DMS153 treated with DMSO at 0.1 percent for 48 hours (cell line): Measurements from ENCODE around the gene CHCHD1.
"Not testable (repeated sequence)": the region's sequence is repeated elsewhere in the genome, so short reads cannot be mapped to it uniquely, and the experiment has no call there.

Experiments used
- DNase-seq: peaks from one replicate; lab custom pipeline; 2025; ENCODE audit not compliant: unreplicated experiment; lab: John Stamatoyannopoulos, UW

Gene CHCHD1

DNA sequence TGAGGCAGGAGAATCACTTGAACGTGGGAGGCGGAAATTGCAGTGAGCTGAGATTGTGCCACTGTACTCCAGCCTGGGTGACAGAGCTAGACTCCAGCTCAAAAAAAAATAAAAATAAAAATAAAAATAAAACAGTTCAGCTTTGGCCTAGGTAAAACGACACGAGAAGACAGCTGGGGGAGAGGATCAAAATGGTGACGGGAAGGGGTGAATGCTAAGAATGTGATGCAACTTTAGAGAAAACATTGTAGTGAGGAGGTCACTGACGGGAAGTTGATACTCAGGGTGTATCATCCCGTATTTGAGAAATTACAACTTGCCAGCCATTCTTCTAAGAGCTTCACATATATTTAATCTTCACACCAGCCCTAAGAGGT lies 28.5 kb downstream of the CHCHD1 start:
- DNase-seq = no peak

DNA sequence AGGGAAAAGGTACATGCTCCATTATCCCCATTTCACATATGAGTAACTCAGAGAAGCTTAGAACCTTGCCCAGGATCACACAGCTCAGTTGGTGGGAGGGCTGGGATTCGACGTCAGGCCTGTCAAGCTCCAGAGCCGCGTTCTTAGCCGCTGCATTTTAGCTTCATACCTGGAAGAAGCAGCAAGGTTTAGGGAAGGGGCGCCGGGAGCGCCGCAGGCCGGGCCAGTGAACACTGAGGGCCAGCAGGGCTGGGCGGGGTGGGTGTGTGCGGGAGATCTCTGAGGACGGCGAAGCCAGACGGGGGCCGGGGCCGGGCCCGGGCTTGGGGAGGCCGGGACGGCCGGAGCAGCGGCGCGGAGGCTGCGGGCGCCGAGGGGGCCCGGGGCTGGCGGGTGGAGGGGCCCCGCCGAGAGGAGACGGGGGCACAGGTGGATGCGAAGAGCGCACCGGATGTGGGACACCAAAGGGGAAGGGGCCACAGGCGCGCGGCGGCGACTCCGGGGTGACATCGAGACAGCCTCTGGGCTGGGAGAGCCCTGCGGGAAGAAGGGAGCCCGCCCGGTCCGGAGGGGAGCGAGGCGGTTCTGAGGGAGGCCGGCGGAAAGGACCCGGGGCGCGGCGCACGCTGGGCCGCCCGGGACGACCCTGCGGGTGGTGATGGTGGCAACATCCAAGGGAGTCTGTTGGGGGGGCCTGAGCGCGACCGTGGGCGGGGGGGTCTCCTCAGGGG lies 29.1 kb downstream of the CHCHD1 start:
- DNase-seq = no peak

DNA sequence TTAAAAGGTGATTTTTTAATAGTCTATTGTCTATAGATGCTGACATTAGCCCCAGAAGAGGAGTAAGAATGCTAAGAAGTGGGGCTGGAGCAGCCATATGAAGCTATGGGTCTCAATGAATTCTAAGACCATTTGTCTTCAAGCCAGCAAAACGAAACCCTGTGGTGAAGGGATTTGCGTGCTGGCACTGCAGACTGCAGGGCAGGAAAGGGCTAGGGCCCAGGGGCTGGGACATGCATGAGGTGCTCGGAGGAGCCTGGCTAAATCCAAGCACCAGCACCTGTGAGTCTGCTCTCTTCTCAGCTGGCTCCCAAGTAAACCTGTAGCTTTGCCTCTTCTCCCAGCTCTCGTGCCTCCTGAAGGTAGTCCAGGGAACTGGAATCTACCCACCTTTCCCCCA lies 30.8 kb downstream of the CHCHD1 start:
- no peak for DNase-seq

DNA sequence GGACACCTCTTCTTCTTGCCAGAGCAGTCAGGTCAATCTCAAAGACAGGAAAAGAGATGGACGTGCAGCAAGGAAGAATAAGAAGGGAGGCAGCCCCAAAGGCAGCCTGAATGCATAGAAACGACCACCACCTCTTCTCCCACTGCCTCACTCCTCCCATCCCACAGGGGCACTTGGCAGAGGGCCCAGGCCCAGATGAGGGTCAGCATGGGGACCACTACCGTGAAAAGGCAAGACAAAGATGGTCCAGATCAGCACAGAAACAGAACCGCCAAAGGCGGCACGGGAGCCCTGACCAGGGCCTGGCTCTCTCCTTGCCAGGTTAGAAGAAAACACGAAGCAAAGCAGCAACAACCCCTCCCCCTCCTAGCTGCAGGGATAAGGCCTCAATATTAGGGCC lies 31.5 kb downstream of the CHCHD1 start:
- DNase-seq = no peak

DNA sequence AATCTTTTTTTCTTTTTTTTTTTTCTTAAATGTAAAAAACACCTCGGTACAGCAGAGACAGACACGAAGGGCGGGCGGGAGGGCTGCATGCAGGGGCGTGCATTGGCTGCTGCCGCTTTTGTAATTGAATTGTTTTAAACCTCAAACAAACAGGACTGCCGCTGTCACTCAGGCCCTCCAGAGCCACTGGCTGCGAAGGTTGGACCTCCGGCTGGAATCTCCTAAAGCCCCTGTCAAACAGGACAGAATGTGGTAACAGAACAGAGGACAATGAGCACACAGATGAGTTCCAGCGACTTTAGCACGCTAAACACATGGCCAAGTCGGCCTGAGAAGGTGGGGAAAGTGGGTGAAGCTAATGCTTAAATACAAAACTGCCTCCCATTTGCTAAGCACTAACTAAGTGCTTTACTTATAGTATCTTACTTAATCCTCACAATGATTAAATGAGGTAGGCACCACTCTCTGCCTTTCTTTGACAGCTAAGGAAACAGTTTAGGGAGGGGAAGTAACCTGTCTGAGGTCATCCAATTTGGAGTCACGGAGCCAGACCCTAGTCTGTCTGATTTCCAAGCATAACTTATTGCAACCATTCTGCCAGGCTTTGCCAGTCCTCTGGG lies 32.5 kb downstream of the CHCHD1 start:
- no peak for DNase-seq

DNA sequence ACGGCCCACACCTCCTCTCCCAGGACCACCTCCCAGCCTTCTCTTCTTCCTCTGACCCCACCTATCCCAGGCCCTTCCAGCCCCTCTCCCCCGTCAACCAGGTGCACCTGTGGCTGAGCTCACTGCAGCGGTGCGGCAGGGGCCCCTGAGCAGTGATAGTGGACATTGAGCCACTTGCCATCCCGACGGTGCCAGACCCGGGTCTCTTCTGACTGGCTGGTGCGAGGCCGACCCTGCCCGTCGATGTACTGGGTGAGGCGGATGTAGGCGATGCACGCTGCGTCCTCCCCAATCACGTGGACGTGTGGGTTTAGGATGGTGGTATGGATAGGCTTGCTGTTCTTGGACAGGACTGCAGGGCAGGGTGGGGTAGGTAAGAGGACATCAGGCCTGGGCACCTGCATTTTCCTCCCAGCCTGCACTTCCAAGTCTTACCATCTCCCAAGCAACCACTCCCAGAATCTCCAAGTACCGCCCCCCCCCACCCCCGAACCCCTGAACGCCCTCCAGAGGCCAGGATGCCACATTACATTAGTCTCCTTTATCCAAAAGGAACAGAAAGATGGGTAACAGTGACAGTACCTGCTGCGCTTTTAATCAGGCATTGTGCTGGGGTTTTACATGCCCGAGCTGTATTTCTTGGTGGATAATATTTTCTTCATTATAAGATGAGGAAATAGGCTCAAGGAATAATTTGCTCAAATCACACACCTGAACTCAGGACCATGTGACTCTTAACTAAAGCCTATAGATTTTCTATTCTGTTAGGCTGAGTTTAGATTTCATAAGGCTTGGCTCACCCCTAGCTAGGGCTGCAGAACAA lies 33.3 kb downstream of the CHCHD1 start:
- DNase-seq = no peak

DNA sequence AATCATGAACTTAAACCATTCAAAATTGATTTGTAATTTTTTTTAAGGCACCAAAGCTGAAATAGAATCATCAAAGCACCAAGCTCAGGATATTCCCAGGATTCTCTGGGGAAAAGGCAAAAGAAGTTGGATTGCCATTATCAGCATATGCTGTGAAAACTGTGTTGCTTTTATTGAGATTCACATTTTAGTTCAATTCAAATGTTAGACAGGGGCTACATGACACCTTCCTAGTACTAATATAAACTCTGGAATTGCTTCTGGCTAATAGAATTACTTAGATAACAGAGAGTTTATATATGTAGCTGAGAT lies 33.8 kb downstream of the CHCHD1 start:
- no peak for DNase-seq

DNA sequence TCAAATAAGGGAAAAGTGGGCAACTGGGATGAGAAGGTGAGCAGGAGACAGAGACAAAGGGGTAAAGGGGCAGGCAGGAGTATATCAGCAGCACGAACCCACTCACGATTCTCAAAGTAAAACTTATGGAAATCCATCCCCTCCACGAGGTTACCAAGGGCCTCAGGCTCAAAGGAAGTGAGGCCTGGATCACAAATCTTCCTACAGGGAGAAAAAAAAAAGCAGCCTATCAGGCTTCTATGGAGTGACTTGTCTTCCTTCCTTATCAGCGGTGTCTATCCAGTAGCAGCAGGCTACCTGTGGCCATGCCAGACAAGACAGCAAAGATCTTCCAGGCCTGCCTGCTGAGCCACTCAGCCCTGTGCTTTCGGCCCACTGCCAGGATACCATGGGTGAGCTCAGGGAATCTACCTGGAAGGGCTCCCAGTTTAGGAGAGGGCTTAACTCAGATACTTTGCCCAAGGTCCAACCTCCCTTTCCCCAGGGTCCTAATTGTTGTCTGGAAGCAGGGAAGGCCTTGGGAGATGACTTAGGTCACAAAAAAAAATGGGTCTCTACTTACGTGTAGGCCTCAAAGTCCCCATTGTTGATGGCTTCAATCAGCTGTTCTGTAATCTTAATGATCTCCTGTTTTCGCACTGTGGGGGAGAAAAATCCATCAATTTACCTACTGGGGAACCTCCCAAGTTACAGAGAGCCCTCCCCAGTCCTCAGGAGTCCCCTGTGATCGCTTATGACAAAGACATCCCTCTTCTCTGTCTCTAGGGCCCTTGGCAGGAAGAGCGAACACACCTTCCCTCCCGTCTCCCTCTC lies 35.3 kb downstream of the CHCHD1 start:
- DNase-seq = no peak

DNA sequence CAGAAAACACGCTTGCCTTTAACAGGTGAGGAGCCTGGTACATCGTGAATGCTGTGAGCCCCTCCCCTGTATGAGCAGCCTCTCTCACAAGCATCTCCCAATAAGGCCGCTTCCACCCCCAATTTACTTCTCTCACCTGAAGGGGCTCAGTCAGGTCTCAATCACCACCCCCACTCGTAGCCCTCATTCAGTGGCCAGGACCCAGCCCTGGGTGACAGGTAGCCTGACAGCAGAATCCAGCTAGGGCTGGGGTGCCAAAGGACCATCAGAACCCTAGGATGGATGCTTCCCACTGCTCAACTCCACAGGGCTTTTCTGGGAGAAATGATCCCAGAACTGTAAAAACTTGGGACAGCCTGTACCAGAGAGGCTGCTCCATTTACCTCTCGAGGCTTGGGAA lies 36.0 kb downstream of the CHCHD1 start:
- no peak for DNase-seq

DNA sequence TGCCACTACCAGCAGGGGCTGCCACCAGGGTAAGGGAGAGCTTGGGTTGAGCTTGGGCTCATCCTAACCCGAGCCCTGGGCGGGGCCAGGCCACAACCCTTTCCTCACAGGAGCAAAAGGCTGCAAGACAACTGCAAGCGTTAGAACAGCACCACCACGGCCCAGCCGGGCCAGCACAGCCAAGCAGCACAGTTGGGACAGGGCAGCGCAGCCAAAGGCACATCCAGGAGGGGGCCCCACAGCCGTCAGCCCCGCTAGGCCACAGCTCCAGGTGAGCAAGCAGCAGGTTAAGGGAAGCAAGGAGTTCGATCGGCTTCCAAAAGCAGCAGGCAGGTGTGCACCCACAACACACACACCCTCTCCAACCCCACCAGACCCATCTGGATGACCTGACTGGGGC lies 36.6 kb downstream of the CHCHD1 start:
- DNase-seq = no peak

DNA sequence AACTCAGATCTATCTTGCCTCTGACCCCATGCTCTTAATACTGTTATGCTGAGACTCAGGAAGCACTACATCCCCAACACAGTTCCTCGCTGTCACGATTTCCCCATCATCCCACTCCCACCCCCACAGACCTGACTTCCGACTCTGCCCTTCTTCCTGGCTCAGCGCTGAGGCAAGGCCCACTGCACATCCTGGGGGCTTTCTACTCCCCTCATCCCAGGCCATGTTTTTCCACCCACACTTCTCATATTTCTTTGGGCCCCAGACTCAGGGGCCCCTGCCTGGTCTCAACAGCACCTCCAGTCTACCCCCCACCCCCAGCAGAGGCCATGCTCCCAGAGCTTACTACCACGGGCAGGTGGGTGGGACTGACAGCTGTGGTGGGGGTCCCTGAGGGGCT lies 37.2 kb downstream of the CHCHD1 start:
- no peak for DNase-seq

DNA sequence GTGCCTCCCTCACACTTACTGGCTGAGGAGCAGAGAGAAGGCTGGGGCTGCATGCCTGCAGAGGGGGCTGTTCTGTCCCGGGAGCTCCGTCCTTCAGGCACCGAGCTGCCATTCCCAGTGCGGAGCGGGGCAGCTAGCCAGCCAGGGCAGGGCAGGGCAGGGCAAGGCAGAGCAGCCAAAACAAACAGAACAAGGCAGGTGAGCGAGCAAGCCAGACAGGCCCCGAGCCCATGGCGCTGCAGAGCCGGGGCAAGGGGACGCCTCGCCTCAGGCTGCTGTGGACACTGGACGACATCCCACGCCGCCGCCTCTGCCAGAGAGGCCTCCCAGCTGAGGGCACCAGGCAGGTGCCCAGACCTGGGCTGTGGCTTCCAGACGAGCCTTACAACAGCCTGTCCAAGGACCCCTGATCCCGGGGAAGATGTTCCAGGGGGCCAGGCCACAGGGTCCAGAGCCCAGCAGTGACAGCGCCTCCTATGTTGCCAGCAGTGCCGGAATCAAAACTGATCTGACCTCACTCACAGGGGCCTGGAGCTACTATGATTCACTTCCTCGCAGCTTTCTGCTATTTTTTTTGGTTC lies 37.8 kb downstream of the CHCHD1 start:
- DNase-seq = no peak

DNA sequence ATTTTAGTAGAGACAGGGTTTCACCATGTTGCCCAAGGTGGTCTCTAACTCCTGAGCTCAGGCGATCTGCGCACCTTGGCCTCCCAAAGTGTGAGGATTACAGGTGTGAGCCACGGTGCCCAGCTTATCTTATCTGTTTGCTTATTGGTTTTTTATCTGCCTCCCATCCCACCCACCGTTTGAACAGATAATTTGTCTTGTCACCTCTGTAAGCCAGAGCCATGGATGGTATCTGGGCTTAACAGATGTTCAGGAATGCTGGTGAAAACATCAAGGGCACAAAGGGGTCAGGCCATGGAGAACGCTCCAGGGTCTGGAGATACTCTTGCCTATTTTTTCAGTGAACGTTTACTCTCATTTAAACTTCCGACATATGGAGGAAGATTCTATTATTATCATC lies 41.5 kb downstream of the CHCHD1 start:
- DNase-seq = no peak

DNA sequence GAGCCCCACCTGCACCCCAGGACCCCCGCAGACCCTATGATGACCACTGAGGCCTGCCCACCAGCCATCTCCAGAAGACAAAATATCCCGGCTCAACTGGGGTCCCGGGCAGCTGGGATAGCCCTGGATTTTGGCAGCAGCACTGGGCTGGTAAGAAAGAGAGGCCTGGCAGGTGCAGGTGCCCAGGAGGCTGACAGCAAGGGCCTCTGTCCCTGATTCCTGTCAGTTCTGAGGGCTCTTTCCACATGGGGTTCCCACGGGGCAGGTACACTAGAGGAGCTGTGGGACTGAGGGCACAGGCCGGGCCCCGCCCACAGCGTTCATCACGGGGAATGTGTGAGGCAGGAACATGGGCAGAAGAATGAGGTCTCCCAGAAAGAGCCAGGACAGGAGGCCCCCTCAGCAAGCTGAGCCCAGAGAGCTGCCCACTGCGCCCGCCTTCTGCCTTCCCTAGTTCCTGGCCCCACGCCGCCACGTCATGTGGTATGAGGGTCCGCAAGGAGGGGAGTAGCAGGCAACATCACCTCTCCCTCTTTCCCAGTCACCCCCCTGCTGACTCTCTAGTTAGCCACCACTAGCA lies 42.4 kb downstream of the CHCHD1 start:
- DNase-seq = no peak

DNA sequence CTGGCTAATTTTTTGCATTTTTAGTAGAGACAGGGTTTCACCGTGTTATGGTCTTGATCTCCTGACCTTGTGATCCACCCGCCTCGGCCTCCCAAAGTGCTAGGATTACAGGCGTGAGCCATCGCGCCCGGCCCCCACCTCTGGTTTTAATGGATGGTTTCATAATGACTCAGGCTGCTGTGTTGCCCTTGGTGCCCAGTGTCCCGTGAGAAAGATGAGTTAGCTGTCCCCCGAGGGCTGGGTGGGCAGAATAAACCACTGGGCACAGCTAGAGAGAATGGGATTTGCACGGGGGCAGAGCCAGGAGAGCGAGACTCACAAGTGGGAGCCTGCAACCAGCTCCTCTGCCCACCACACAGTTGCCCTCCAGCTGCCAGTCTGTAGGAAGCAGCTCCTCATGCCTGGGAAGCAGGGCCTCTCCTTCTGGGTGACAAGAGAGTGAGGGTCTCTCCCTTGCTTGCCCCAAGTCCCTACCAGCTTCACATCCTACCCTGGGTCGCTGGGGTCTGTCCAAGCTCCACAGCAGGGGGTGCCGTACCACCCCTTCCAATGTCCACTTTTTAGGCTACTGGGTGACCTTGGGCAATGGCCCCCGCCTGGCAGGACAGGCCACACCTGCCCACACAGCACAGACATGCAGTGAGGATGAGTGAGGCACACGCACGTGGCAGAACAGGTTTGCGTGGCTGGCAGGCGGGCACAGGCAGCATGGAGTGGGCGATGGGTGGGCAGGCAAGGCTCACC lies 45.7 kb downstream of the CHCHD1 start:
- DNase-seq = no peak

DNA sequence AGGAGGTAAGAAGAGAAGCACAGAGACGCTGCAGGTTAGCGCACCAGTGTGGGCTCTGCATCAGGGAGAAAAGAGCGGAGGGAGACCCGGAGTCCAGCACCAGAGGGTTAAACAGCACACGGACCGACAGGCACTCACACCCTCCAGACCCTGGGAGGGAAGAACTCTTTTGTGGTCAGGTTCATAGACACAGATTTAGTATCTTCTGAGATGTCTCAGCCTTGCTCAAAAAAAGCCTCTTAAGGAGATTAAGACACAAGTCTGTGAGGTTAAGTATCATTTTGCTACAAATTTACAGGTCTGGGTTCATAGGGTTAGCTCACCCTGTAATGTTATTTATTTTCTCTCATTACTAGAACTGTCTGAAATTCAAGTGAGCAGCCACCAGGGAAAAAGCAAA lies 46.3 kb downstream of the CHCHD1 start:
- no peak for DNase-seq

DNA sequence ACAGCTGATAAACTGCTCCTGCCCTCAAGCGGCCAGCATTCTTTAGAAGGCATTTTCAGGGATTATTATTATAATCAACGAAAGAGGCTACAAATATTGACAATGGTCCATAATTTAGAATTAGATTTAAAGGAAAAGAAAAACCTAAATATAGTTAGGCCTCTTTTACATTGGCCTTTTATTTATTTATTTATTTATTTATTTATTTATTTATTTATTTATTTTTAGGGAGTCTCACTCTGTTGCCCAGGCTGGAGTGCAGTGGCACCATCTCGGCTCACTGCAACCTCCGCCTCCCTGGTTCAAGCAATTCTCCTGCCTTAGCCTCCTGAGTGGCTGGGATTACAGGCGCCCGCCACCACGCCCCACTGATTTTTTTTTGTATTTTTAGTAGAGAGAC lies 47.2 kb downstream of the CHCHD1 start:
- DNase-seq = not testable (repeated sequence)
